CD8-positive, alpha-beta memory T cell (primary cell): ENCODE results near the gene PIK3CB. TPM values are rescaled to one million over a fixed set of nuclear protein-coding genes. Genes with fewer than 3 reads are reported as not detected.

ENCODE experiments used
- CTCF ChIA-PET: fragments of 350-600 bp; sonication (Branson Sonifier 250); formaldehyde crosslinking; loops from one replicate; lab custom pipeline; 2021; ENCODE audit warnings: antibody characterized with exemption; lab: Charles Lee
- POLR2A ChIA-PET: fragments of 350-600 bp; sonication (Branson Sonifier 250); formaldehyde crosslinking; loops from one replicate; lab custom pipeline; 2021; ENCODE audit warnings: antibody characterized with exemption; lab: Charles Lee
- DNase-seq, 5 donors: peaks; one replicate each; pipeline versions ENCODE4 v3.0.0 to v3.0.0-alpha.2; 2020 to 2022; ENCODE audit warnings: mixed read lengths in 1 of 5
- H3K27ac ChIP-seq: one replicate; pipeline ENCODE4 v1.7.0; 2013; ENCODE audit warnings: low read depth, mild to moderate bottlenecking, low read length, moderate library complexity
- H3K27me3 ChIP-seq: 2 replicates; pipeline ENCODE4 v1.7.0; 2013; ENCODE audit warnings: low read length, mild to moderate bottlenecking; ENCODE audit not compliant: insufficient read depth, poor library complexity, severe bottlenecking
- H3K36me3 ChIP-seq: 2 replicates; pipeline ENCODE4 v1.7.0; 2013; ENCODE audit warnings: mild to moderate bottlenecking, low read length, moderate library complexity; ENCODE audit not compliant: insufficient read depth
- H3K4me1 ChIP-seq: 2 replicates; pipeline ENCODE4 v1.7.0; 2013; ENCODE audit warnings: mild to moderate bottlenecking, low read length, moderate library complexity; ENCODE audit not compliant: insufficient read depth
- H3K4me3 ChIP-seq: 2 replicates; pipeline ENCODE4 v1.7.0; 2013; ENCODE audit warnings: mild to moderate bottlenecking, low read length
- H3K9me3 ChIP-seq: 2 replicates; pipeline ENCODE4 v1.7.0; 2013; ENCODE audit warnings: mild to moderate bottlenecking, low read length
- H3K27ac Mint-ChIP-seq, 8 donors: one replicate each; pipeline ENCODE4 v1.8.0; 2020 to 2021; ENCODE audit warnings: mixed read lengths in 8 of 8, mild to moderate bottlenecking in 6 of 8, inconsistent platforms in 3 of 8, moderate library complexity in 3 of 8
- H3K27me3 Mint-ChIP-seq, 2 donors: one replicate each; pipeline ENCODE4 v1.8.0; 2020 to 2021; ENCODE audit warnings: mixed read lengths in 2 of 2, mild to moderate bottlenecking in 1 of 2, moderate library complexity in 1 of 2
- H3K36me3 Mint-ChIP-seq, 3 donors: one replicate each; pipeline ENCODE4 v1.8.0; 2020 to 2021; ENCODE audit warnings: mixed read lengths in 3 of 3, inconsistent platforms in 1 of 3, mild to moderate bottlenecking in 1 of 3
- H3K4me1 Mint-ChIP-seq, 3 donors: one replicate each; pipeline ENCODE4 v1.8.0; 2020 to 2021; ENCODE audit warnings: mixed read lengths in 3 of 3, inconsistent platforms in 1 of 3, mild to moderate bottlenecking in 1 of 3
- H3K4me3 Mint-ChIP-seq, 7 donors: one replicate each; pipeline ENCODE4 v1.8.0; 2020 to 2021; ENCODE audit warnings: mixed read lengths in 7 of 7, mild to moderate bottlenecking in 6 of 7, moderate library complexity in 4 of 7, inconsistent platforms in 2 of 7
- H3K9me3 Mint-ChIP-seq, 5 donors: one replicate each; pipeline ENCODE4 v1.8.0; 2020 to 2022; ENCODE audit warnings: mixed read lengths in 5 of 5, mild to moderate bottlenecking in 3 of 5, moderate library complexity in 2 of 5, inconsistent platforms in 1 of 5
- polyA plus RNA-seq: library from polyadenylated mRNA; unstranded; fragments of 300-500 nt; fragmentation: Illumina TruSeq; gene quantifications from one replicate; pipeline ENCODE4 v1.2.3, GENCODE V29; 2021
- total RNA-seq, 2 experiments: library from RNA; stranded (reverse); gene quantifications; one replicate each; pipeline ENCODE4 v1.2.3, GENCODE V29; 2021

Gene PIK3CB
- total and polyA plus RNA-seq, 3 experiments from 2014 or later, result 17.1 to 17.6 (median 17.3) TPM

DNA sequence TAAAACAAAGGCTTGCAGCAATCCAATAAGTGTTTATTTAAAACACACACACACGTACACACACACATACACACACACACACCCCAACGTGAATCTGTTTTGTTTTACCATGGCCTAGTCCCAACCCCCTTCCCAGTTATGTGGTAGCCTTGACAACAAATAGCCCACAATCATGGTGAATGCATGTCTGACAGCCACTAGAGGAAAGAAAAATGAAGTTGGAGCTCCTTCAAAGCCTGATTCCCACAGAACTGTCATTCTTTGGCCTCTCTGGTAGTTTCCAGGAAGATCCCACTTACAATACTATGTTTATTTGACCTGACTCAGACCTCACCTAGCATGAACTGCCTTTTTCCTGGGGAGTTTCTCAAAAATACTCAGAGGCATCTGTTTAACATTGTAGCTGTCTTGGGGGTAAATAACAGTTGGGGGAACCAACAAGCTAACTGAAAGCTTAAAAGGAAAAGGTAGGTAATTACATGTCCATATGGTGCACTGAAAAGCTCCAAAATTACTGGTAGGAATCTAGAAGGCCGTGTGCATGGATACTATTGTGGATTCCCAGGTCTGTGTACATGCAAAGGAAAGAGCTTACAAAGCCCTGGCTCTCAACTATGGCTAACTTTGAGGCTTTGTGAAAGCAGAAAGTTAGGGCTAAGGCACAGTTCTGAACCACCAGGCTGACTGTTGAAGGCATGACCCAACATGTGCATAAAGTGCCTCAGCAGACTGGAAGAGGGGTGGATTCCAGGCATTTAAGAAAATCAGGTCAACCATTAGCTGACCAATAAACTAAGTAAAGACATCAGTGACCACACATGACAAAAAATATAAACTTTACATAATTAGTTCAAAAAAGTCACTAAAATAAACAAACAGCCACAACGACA lies 160.8 kb downstream of the PIK3CB start:
- Mint-ChIP-seq H3K27ac (no peak overlapping the region), H3K4me1 (no peaks in the 10 kb centered on the region), H3K9me3 (peaks cover 10 to 25% (median 15%) of the 10 kb centered on the region in 5 donors), H3K27me3 (no peaks in the 10 kb centered on the region), H3K4me3 (no peak overlapping the region), H3K36me3 (peaks cover 40 to 77% (median 60%) of the 10 kb centered on the region in 3 donors)
- H3K9me3 ChIP-seq, result no peaks in the 10 kb centered on the region
- no peaks in the 10 kb centered on the region for H3K27me3 ChIP-seq
- DNase-seq, result no peak
- no peak overlapping the region for H3K27ac ChIP-seq
- ChIA-PET CTCF (no interaction called here), POLR2A (no interaction called here)
- no peak overlapping the region for H3K4me3 ChIP-seq
- H3K36me3 ChIP-seq, result peaks cover 15% of the 10 kb centered on the region
- H3K4me1 ChIP-seq, result no peaks in the 10 kb centered on the region

DNA sequence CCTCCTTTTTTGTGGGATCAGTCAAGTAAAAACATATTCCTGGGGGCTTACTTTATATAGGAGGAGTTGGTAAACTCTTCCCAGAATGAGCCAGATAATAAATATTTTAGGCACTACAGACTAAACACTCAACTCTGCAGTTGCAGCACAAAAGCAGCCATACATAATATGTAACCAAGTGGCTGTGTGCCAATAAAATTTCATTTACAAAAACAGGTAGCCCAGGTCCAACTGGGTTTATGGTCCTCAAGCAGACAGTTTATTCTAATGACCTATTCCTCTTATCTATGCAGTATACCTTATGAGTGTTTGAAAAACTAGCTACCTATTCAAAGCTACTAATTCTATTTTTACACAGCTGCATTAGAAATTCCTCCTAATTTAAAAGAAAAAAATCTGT lies 164.3 kb downstream of the PIK3CB start:
- H3K4me1 ChIP-seq, result no peaks in the 10 kb centered on the region
- H3K4me3 Mint-ChIP-seq, result no peak overlapping the region
- H3K9me3 ChIP-seq, result no peaks in the 10 kb centered on the region
- no peak overlapping the region for H3K27ac Mint-ChIP-seq
- H3K27ac ChIP-seq, result no peak overlapping the region
- ChIA-PET POLR2A (no interaction called here), CTCF (no interaction called here)
- peaks cover 15% of the 10 kb centered on the region for H3K36me3 ChIP-seq
- H3K27me3 Mint-ChIP-seq, result no peaks in the 10 kb centered on the region
- H3K4me3 ChIP-seq, result no peak overlapping the region
- H3K27me3 ChIP-seq, result no peaks in the 10 kb centered on the region
- H3K36me3 Mint-ChIP-seq, result peaks cover 38 to 73% (median 40%) of the 10 kb centered on the region in 3 donors
- H3K4me1 Mint-ChIP-seq, result no peaks in the 10 kb centered on the region
- peaks cover 5 to 12% (median 6%) of the 10 kb centered on the region in 5 donors for H3K9me3 Mint-ChIP-seq
- DNase-seq, result no peak

DNA sequence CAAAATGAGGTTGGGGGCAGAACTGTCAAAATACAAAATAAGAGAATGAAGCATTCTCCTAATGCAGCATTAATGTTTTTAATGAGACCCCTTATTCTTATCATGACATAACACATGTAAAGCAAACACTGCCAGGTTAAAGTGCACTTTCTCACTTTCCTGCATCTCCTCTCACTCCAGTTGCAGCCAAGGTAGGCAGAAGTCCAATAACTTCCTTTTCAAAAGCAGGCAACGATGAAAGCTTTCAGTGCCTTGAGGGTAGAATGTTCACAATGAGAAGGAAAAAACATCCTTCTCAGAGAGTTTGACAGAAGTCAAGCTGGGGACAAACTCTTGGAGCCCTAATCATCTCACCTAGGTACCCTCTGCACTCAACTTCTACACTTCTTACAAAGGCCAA lies 166.6 kb downstream of the PIK3CB start:
- no peaks in the 10 kb centered on the region for H3K9me3 ChIP-seq
- ChIA-PET POLR2A (no interaction called here), CTCF (interaction anchor here (1.1 kb wide), 1 partner anchor 247 kb away, joined by 3 read pairs; no protein-coding TSS in a partner anchor)
- Mint-ChIP-seq H3K4me1 (no peaks in the 10 kb centered on the region), H3K9me3 (no peaks in the 10 kb centered on the region), H3K36me3 (peaks cover 35 to 70% (median 42%) of the 10 kb centered on the region in 3 donors), H3K4me3 (no peak overlapping the region), H3K27me3 (no peaks in the 10 kb centered on the region), H3K27ac (no peak overlapping the region)
- peaks cover 21% of the 10 kb centered on the region for H3K36me3 ChIP-seq
- no peaks in the 10 kb centered on the region for H3K27me3 ChIP-seq
- H3K4me1 ChIP-seq, result no peaks in the 10 kb centered on the region
- DNase-seq, result no peak
- H3K27ac ChIP-seq, result no peak overlapping the region
- no peak overlapping the region for H3K4me3 ChIP-seq

DNA sequence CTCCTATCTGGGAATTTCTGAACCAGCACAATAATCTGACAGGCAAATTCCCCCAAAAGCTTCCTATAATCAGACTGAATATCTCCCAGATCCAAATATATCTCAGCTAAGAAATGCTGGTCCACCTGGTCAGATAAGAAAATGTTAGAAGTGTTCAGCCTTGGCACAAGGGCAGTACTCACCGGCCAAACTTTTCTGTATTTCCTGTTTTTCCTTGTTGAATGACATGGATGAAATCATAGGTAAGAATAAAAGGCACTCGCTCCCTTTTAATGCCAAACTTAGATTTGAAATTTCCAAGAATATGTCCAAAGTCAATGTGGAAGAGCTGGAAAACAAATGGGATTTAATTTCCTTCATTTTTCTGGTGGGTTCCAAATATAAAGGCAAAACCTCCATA lies 177.2 kb downstream of the PIK3CB start:
- no peak for DNase-seq
- no peaks in the 10 kb centered on the region for H3K27me3 Mint-ChIP-seq
- no peak overlapping the region for H3K4me3 Mint-ChIP-seq
- Histone ChIP-seq H3K4me1 (no peaks in the 10 kb centered on the region), H3K4me3 (no peak overlapping the region), H3K27ac (no peak overlapping the region), H3K9me3 (no peaks in the 10 kb centered on the region), H3K27me3 (no peaks in the 10 kb centered on the region), H3K36me3 (peaks cover 16% of the 10 kb centered on the region)
- H3K9me3 Mint-ChIP-seq, result peaks cover 0 to under 1% (median 0%) of the 10 kb centered on the region in 5 donors
- POLR2A ChIA-PET, result no interaction called here
- no peak overlapping the region for H3K27ac Mint-ChIP-seq
- peaks cover 52 to 79% (median 53%) of the 10 kb centered on the region in 3 donors for H3K36me3 Mint-ChIP-seq
- H3K4me1 Mint-ChIP-seq, result no peaks in the 10 kb centered on the region
- CTCF ChIA-PET, result no interaction called here

DNA sequence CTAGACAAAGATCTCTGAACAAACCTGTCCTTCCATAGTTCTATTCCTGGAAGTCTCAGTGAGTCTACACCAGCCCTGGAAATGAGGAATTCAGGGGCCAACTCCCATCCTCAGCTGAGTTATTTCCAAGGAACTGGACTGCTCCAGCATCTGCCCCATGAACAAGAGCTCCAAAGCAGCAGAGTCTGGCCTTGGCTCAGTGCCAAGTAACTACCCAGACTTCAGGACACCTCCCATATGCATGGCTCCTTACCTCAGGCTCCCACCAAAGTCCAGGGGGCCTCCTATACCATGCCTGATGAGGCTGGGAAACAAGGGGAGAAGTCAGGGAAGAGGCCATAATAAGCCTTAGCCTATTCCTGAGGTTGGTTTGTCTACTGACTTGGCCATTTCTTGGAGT lies 181.2 kb downstream of the PIK3CB start:
- H3K9me3 ChIP-seq, result no peaks in the 10 kb centered on the region
- no peak overlapping the region for H3K27ac Mint-ChIP-seq
- H3K27me3 ChIP-seq, result no peaks in the 10 kb centered on the region
- peaks cover 51 to 84% (median 72%) of the 10 kb centered on the region in 3 donors for H3K36me3 Mint-ChIP-seq
- no peaks in the 10 kb centered on the region for H3K4me1 ChIP-seq
- POLR2A ChIA-PET, result no interaction called here
- H3K27me3 Mint-ChIP-seq, result no peaks in the 10 kb centered on the region
- no peak overlapping the region for H3K4me3 ChIP-seq
- H3K27ac ChIP-seq, result no peak overlapping the region
- DNase-seq, result no peak
- no peaks in the 10 kb centered on the region for H3K4me1 Mint-ChIP-seq
- H3K9me3 Mint-ChIP-seq, result peaks cover 0 to 12% (median 8%) of the 10 kb centered on the region in 5 donors
- CTCF ChIA-PET, result no interaction called here
- H3K4me3 Mint-ChIP-seq, result no peak overlapping the region
- peaks cover 27% of the 10 kb centered on the region for H3K36me3 ChIP-seq

DNA sequence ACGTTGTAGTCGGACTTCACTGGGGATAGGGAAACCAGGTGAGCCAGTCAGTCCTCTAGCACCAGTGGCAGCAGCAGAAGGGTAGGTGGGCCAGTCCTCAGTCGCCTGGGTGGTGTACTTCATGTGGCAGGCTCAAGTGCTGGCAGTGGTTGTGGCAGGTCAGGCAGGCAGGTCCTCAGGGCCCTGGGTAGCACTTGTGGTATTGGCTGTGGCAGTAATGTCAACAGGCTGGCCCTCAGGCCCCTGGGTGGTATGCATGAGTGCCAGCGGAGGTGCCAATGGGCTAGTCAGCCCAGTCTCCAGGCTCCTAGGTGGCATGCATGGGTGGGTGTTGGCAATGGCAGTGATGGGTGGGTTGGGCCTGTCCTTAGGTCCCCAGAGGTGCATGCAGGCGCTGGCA lies 185.6 kb downstream of the PIK3CB start:
- peaks cover 28 to 69% (median 48%) of the 10 kb centered on the region in 3 donors for H3K36me3 Mint-ChIP-seq
- no peaks in the 10 kb centered on the region for H3K4me1 Mint-ChIP-seq
- ChIA-PET CTCF (no interaction called here), POLR2A (no interaction called here)
- Histone ChIP-seq H3K27me3 (no peaks in the 10 kb centered on the region), H3K9me3 (peaks cover 7% of the 10 kb centered on the region), H3K4me1 (no peaks in the 10 kb centered on the region), H3K27ac (no peak overlapping the region), H3K36me3 (peaks cover 19% of the 10 kb centered on the region), H3K4me3 (no peak overlapping the region)
- DNase-seq, result no peak
- no peak overlapping the region for H3K27ac Mint-ChIP-seq
- H3K9me3 Mint-ChIP-seq, result peaks cover 19 to 52% (median 48%) of the 10 kb centered on the region in 5 donors
- no peaks in the 10 kb centered on the region for H3K27me3 Mint-ChIP-seq
- H3K4me3 Mint-ChIP-seq, result no peak overlapping the region

DNA sequence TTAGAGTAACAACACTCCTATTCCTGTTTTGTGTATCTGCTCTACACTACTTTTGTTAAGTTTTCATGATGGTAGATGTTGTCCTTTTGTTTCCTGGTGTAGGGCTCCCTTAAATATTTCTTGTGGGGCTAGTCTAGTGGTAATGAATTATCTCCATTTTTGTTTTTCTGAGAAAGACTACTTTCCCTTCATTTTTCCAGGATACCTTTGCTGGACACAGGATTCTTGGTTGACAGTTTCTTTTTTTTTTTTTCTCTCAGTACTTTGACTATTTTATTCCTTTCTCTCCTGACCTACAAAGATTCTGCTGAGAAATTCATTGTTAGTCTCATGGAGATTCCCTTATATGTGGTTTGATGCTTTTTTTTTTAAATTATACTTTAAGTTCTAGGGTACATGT lies 188.2 kb downstream of the PIK3CB start:
- Mint-ChIP-seq H3K27ac (no peak overlapping the region), H3K36me3 (peaks cover 14 to 52% (median 30%) of the 10 kb centered on the region in 3 donors), H3K4me1 (no peaks in the 10 kb centered on the region), H3K27me3 (no peaks in the 10 kb centered on the region), H3K4me3 (no peak overlapping the region), H3K9me3 (peaks cover 23 to 77% (median 69%) of the 10 kb centered on the region in 5 donors)
- Histone ChIP-seq H3K27me3 (no peaks in the 10 kb centered on the region), H3K36me3 (peaks cover 11% of the 10 kb centered on the region), H3K4me1 (no peaks in the 10 kb centered on the region), H3K27ac (no peak overlapping the region), H3K4me3 (no peak overlapping the region), H3K9me3 (peaks cover 7% of the 10 kb centered on the region)
- no peak for DNase-seq
- ChIA-PET CTCF (no interaction called here), POLR2A (no interaction called here)

DNA sequence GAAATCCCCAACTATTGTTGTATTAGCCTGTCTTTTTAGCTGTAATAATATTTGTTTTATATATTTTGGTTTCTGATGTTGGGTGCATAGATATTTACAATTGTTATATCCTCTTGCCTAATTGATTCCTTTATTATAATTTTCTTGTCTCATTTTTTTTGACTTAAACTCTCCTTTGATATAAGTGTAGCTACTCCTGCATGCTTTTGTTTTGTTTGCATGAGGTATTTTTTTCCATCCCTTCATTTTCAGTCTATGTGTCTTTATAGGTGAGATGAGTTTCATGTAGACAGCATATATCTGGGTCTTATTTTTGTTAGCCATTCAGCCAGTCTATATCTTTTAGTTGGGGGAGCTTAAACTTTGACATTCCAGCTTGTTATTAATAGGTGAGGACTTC lies 188.7 kb downstream of the PIK3CB start:
- no peaks in the 10 kb centered on the region for H3K4me1 ChIP-seq
- Mint-ChIP-seq H3K36me3 (peaks cover 13 to 49% (median 27%) of the 10 kb centered on the region in 3 donors), H3K4me3 (no peak overlapping the region), H3K27me3 (no peaks in the 10 kb centered on the region), H3K9me3 (peaks cover 24 to 78% (median 69%) of the 10 kb centered on the region in 5 donors), H3K4me1 (no peaks in the 10 kb centered on the region), H3K27ac (no peak overlapping the region)
- H3K9me3 ChIP-seq, result peaks cover 7% of the 10 kb centered on the region
- ChIA-PET CTCF (no interaction called here), POLR2A (no interaction called here)
- DNase-seq, result no peak
- no peak overlapping the region for H3K4me3 ChIP-seq
- no peaks in the 10 kb centered on the region for H3K27me3 ChIP-seq
- H3K36me3 ChIP-seq, result peaks cover 11% of the 10 kb centered on the region
- no peak overlapping the region for H3K27ac ChIP-seq
